Lower leg skin (tissue), 4 donors: ENCODE data around the gene TNFAIP8. TPM values are rescaled to one million over a fixed set of nuclear protein-coding genes. Genes with fewer than 3 reads are reported as not detected.

Experiments used
- DNase-seq, 2 donors: peaks; one replicate each; pipeline ENCODE4 v3.0.0-alpha.2; 2019; ENCODE audit warnings: low spot score in 2 of 2
- H3K4me3 ChIP-seq: fragments of 200-600 bp; sonication (generic); 2 replicates; pipeline ENCODE4 v1.5.1; 2017; ENCODE audit warnings: mild to moderate bottlenecking, low read depth; ENCODE audit not compliant: poor library complexity, severe bottlenecking
- POLR2A ChIP-seq, 2 donors: fragments of 450-650 bp; IDR thresholded peaks; one replicate each; pipeline ENCODE4 v1.6.1; 2016 to 2017; ENCODE audit warnings: antibody characterized with exemption in 2 of 2, mild to moderate bottlenecking in 1 of 2, moderate library complexity in 1 of 2
- WGBS, 2 donors: methylation state at CpG; one replicate each; pipeline ENCODE4 v1.1.5; 2018; 5-methylcytosine and 5-hydroxymethylcytosine counted together
- intact Hi-C: fragments of 100-400 bp; cut with DNase I; formaldehyde crosslinking; loops from one replicate; pipeline ENCODE4 v1.15.0; 2023; ENCODE audit warnings: low total_unique reads
- total RNA-seq, 4 donors: library from RNA; depleted of rRNA; stranded (reverse); fragments of >200 nt; gene quantifications; one replicate each; pipeline ENCODE4 v1.1.0, GENCODE V29; 2016
- TF ChIP-seq, protein P1 (sequence below), 3 donors: fragments of 450-650 bp; IDR thresholded peaks; one replicate each; pipeline ENCODE4 v1.5.1; 2016; ENCODE audit warnings: antibody characterized with exemption in 3 of 3, mild to moderate bottlenecking in 3 of 3, moderate library complexity in 2 of 3

Gene TNFAIP8
- total RNA-seq, 4 donors from 2014 or later, result 52.0 to 61.2 (median 54.7) TPM

DNA sequence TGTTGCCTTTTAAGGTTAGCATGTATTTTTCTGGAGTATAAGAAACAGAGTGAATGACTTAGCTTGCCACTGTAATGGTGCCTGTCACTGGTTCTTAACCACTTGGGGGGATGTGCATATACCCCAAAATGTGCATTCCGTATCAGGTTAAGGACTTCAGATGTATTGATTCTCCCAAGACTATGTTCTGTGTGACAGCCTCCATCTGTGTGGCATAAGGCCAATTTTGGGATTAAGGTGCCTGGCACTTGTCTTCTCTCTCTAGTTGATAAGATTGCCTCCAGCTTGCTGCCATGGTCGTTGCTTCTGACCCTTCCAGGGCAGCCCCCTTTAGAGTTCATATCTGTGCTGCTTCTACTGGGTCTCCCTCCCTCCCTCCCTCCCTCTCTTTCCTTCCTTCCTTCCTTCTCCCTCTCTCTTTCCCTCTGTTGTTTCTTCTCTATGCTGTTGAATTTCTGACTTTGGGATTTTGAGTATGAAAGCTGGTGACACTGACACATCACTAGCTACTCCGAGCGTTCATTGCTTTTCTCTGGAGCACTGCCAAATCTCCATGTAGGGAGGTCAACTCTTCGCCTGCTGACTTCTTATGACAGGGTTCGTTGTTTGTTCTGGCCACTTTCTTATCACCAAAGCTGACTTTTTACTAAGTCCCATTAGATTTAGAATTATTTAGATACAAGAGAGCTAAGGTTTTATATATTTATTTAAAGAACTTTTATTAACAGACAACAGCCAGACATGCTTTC lies 31.0 kb downstream of the TNFAIP8 start:
- WGBS, 2 donors, result 52% methylated on average over 6 of the region's 6 CpGs
- no peak overlapping the region for H3K4me3 ChIP-seq
- intact Hi-C loops, result no loop called here
- DNase-seq, result no peak
- no peak for TF ChIP-seq POLR2A (IDR thresholded peaks at IDR 0.05)
- TF ChIP-seq, protein P1, sequence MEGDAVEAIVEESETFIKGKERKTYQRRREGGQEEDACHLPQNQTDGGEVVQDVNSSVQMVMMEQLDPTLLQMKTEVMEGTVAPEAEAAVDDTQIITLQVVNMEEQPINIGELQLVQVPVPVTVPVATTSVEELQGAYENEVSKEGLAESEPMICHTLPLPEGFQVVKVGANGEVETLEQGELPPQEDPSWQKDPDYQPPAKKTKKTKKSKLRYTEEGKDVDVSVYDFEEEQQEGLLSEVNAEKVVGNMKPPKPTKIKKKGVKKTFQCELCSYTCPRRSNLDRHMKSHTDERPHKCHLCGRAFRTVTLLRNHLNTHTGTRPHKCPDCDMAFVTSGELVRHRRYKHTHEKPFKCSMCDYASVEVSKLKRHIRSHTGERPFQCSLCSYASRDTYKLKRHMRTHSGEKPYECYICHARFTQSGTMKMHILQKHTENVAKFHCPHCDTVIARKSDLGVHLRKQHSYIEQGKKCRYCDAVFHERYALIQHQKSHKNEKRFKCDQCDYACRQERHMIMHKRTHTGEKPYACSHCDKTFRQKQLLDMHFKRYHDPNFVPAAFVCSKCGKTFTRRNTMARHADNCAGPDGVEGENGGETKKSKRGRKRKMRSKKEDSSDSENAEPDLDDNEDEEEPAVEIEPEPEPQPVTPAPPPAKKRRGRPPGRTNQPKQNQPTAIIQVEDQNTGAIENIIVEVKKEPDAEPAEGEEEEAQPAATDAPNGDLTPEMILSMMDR (IDR thresholded peaks at IDR 0.05), result no peak

DNA sequence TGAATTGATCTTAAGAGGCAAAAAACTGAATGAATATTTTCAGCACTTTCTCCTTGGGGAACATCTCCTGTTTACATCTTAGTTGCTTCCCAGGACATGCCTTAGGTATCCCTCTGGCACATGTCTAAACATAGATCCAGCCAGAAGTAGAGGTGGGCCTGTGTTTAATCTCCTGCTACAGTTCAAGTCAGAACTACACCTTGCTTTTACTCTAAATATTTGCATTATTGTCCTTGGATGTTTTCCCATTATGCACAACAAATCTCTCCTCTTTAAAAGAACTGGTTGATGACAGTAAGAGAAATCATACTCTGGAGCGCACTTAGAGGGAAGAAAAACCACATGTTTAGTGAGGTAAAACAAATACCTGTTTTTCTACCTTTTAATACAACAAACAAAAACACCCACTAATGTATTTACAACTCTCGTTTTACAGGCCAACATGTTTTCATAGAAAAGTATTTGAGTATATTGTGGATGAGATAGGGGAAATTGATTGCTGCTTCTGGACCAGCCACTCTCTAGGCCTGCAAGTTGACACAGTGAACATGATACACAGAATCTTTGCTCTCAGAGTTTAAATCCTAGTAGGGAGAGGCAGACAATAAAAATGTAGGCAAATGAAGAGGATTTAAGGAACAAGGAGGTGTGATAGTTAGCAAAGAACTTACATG lies 32.3 kb downstream of the TNFAIP8 start:
- DNase-seq, result no peak
- WGBS, 2 donors, result 43 to 52% methylated on average over 2 of the region's 2 CpGs
- intact Hi-C loops, result no loop called here
- no peak for TF ChIP-seq POLR2A (IDR thresholded peaks at IDR 0.05)
- TF ChIP-seq, protein P1 (IDR thresholded peaks at IDR 0.05), result no peak
- H3K4me3 ChIP-seq, result no peak overlapping the region

DNA sequence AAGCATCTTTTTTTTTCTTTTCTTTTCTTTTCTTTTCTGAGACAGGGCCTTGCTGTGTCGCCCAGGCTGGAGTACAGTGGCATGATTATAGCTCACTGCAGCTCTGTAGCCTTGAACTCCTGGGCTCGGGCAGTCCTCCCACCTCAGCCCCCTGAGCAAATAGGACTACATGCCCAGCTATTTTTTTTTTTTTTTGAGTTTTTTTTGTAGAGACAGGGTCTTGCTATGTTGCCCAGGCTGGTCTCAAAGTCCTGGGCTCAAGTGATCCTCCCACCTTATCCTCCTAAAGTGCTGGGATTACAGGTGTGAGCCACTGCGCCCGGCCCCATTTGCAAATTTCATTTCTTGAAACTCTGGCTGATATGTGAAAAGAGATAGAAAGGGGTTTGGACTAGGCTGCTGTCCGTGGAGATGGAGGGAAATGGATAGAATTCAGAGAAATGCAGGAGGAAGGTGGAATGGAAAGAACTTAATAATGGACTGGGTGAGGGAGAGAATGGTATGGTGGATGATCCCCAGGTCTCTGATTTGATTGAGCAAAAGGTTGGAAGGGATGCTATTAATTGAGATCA lies 32.9 kb downstream of the TNFAIP8 start:
- no peak for DNase-seq
- intact Hi-C loops, result no loop called here
- no peak overlapping the region for H3K4me3 ChIP-seq
- 92 to 94% methylated on average over 5 of the region's 5 CpGs for WGBS, 2 donors
- no peak for TF ChIP-seq POLR2A (IDR thresholded peaks at IDR 0.05)

DNA sequence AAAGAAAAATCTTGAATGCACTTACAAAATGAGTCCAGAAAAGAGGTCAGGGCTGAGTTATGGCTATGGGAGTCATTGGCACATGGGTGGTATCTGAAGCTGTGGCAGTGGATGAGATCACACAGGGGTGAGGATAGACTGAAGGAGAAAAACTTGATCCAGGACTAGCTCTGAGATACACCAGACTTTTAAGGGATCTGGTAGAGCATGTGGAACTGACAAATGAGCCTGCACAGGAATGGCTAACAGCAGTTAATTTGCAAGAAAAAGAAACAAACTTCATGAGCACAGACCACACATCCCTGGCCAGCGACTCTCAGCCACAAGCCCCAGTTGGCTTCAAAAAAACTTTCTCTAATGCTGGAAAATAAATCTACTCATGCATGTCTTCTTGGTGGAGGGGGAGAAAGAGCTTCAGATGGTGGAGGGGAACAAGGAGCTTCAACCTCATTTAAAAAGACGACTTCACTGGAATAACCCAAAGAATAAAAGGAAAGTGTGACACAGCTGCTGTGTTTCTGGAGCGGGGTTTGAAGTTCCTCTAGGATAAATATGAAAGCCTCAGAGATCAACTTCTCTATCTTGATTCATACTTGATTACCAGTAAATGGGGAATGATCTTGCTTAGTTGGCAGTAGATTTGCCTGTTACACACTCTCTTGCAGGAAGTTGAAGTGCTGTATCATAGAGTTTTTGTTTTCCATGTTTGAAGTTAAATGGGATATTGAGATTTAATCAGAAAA lies 33.6 kb downstream of the TNFAIP8 start:
- intact Hi-C loops, result no loop called here
- WGBS, 2 donors, result 49 to 55% methylated on average over 3 of the region's 3 CpGs
- no peak overlapping the region for H3K4me3 ChIP-seq
- no peak for TF ChIP-seq POLR2A (IDR thresholded peaks at IDR 0.05)
- TF ChIP-seq, protein P1 (IDR thresholded peaks at IDR 0.05), result no peak
- no peak for DNase-seq

DNA sequence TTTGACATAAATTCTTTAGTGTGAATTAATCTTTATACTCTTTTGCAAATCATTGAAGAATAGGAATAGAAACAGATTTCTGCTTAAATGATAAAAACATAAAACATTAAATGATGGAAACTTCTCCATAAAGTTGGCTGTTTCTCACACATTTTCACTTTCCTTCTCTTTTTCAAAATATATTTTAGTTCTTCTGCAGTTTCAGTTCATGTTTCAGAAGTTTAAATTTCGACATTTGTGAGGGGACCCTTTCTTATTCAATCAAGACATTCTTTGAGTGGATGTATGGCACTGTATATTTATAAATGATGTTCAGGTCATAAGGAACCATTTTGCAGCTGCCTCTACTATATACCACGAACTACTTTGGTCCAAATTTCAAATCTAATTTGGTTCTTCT lies 34.6 kb downstream of the TNFAIP8 start:
- intact Hi-C loops, result no loop called here
- no peak for TF ChIP-seq POLR2A (IDR thresholded peaks at IDR 0.05)
- TF ChIP-seq, protein P1 (IDR thresholded peaks at IDR 0.05), result no peak
- 83 to 87% methylated on average over 2 of the region's 2 CpGs for WGBS, 2 donors
- no peak overlapping the region for H3K4me3 ChIP-seq
- DNase-seq, result no peak
